HT-29 (cell line): ENCODE results near the gene TLNRD1. TPM values are rescaled to one million over a fixed set of nuclear protein-coding genes. Genes with fewer than 3 reads are reported as not detected.

Experiments used
- DNase-seq: peaks from one replicate; pipeline ENCODE4 v3.0.0-alpha.2; 2015; ENCODE audit warnings: low spot score
- total RNA-seq: library from RNA; depleted of rRNA; stranded (reverse); fragments of >200 nt; shearing (Covaris generic); gene quantifications from 2 replicates; pipeline ENCODE4 v1.2.3, GENCODE V29; 2014

Gene TLNRD1
- total RNA-seq, 1 experiment from 2014 or later, result 64.1 TPM

DNA sequence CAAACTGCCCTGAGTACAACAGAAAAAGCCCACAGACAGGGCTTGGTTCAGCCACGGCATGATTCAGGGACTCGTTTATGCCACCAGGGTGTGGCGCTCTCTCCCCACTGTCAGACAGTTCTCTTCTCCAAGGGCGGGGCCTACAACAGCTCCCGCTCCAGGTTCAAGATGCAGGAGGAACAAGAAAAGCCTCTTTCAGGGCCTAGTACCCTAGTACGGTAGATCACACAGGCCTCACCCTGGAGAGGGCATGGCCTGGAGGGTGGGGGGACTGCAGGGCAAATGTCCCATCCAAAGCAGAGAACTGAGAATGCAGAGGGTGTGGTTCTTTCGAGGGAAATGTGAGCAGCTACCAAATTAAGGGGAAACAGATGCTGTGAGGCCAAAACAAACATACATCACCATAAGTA, 23.1 kb upstream of the TLNRD1 start:
- peak; percentile 69 for DNase-seq

DNA sequence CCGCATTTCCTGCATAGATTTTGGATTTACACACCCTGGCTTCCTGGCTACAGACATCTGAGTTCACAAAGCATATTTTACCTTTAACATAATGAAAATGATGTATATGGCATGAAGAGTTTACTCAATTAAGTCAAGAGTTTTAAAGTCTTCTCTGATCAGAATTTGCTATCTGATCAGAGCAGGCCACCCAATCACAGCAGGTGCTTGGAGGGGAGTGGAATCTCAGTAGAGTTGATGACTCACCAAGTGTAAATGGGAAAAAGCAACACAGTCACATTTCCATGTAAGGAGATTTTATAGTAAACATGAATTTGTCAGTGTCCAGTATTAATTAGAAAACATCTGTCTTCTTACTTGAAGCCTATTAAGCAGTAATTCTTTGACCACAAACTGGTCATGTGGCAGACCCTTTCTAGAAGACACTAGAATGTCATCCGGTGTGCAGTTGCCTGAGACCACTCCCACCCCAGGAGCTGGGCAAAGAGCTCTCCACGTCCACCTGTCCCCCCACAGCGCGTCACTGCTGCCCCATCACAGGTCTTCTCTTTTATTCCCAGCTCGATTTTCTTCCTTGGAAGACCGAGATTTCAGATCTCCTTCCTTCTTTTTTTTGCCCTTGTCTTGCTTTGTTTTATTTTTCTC, 21.9 kb upstream of the TLNRD1 start:
- no peak for DNase-seq

DNA sequence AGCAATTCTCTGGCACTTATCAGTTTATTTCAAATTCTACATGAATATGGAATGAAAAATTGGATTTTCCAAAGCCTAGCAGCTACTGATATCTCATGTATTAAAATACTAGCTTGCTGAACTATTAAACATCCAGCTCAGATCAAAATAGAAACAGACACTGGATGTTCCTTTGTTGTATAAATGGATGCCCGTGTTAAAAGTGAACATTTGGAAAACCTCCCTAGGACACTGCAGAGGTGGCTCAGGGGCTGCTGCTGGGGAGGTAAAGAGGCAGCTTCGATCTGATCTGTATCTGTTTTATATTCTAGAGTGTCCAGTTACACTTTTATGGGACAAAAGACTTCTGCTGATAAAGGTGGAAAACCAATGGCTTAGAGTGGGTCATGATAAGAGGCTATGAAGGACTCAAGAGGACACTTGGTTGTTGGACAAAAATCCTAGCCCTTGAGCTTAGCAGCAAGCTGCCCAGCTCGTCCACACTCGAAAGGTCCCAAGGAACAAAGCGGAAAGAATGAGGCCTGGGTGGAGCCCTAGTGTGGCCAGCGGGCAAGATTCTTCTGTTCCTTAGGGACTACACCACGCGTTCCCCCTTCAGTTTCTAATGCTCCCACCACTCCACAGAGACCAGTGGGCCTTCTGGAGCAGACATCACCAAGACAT, 21.1 kb upstream of the TLNRD1 start:
- no peak for DNase-seq

DNA sequence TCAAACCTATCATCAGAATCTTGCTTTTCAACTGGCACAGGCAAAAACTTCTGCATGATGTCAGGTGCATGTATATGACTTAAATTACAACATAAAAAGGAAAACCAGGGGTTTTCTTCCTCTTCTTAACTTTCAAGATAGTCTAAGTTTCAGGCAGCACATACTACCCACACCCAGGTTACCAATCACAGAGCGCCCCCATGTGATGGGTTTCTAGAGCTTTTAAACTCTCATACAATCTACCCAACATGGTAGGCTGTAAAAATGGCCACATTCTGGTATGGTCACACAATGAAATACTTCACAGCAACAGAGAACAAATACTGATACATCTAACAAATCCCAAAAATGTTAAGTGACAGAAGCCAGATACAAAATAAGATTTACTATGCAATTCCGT, 18.5 kb upstream of the TLNRD1 start:
- no peak for DNase-seq

DNA sequence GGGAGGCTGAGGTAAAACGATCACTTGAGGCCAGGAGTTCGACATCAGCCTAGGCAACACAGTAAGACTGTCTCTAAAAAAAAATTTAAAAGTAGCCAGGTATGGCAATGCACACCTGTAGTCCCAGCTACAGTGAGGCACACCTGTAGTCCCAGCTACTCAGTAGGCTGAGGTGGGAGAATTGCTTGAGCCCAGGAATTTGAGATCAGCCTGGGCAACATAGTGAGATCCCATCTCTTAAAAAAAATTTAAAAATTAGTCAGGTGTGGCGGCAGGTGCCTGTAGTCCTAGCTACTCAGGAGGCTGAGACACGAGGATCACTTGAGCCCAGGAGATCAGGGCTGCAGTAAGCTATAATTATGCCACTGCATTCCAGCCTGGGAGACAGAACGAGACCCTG, 17.9 kb upstream of the TLNRD1 start:
- DNase-seq, result no peak

DNA sequence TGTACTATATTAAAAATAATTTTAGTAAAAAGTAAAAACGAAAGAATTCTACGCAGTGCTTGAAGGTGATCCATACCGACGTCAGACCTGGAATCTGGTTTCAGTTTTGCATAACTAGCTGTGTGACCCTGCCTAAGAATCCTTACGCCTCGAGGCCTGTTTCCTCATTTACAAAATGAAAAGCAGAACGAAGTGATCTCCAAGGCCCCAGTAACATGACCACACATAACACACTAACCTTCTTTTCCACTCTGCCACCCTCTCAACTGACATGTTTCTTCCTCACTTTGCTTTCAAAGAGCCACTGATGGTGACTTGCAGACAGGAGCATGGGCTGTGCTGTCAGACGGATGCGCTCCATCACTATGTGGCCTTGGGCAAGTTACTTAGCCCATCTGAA, 15.9 kb upstream of the TLNRD1 start:
- DNase-seq, result no peak

DNA sequence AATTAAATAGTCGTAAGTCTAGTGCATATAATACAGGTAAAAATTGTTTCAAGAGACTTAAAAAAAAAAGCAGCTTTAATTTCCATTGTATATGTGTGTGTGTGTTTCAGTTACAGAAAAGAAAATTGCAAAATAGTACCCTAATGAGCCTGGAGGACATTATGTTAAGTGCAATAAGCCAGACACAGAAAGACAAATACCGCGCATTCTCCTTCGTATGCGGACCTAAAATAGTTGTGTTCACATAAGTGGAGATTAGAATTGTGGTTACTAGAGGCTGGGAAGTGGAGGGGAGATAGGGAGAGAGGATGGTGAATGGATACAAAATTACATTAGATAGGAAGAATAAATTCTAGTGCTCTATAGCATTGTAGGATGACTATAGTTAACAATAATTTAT, 14.7 kb upstream of the TLNRD1 start:
- DNase-seq, result no peak

DNA sequence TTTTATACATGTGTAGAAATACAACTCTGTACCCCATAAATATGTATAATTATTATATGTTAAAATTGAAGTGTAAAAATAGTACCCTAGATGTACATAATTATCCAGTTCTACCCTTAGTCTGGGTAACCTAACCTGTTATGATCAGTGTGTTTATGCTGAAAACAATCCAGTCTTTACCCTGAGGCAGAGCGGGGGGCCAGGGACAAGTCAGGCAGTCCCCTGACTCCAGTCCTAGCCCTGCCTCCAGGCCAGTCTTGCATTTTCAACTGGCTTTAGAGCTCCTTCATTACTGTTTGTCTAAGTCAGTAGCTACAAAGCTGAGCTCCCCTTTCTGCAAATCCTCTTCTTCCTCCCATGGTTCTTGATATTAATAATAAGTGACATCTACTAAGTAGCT, 14.2 kb upstream of the TLNRD1 start:
- no peak for DNase-seq

DNA sequence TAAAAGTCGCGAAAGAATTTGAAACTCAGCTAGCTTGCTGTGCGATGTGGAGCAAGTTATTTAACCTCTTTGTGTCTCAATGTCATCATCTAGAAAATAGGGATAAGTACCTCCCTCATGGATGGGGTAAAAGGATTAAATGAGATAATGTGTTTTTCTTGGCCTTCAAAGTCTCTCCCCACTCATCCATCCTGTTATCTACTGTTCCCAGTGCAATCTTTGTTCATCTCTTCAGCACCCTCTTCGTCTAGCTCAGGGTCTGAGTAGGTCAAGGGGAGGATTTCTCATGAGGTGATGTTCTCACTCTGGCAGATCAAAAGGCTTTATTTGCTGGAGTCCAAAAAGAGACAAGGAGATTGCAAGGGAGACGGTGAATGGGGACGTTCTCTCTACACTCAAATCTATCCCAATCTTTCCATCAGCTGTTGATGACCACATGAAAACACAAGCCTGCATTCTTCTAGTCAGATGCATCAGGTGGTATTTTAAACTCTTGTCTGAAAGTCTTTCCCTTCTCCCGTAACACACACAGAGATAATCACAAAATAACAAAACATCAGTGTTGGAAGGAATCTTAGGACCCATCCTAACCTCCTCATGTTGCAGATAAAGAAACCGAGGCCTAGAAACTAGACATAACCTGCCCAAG, 12.5 kb upstream of the TLNRD1 start:
- no peak for DNase-seq

DNA sequence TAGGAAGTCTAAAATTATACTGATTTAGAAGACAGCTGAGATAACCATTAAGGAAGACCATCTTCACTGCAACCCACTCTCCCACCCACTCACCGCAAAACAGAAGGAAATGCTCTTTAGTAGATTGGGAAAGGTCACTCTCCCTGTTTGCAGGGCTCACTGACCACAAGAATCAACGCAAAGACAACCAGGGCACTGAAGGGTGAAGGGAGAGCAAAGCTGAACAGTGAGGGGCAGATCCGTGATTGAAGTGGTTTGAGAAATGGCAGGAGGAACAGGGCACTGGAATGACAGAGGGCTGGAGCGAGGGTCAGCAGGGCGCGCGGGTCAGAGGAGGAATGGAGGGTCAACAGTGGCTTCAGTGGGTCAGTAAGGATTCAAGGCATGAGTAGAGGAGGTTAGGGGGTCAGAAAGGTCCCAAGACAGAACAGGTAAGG, 11.6 kb upstream of the TLNRD1 start:
- DNase-seq, result no peak

DNA sequence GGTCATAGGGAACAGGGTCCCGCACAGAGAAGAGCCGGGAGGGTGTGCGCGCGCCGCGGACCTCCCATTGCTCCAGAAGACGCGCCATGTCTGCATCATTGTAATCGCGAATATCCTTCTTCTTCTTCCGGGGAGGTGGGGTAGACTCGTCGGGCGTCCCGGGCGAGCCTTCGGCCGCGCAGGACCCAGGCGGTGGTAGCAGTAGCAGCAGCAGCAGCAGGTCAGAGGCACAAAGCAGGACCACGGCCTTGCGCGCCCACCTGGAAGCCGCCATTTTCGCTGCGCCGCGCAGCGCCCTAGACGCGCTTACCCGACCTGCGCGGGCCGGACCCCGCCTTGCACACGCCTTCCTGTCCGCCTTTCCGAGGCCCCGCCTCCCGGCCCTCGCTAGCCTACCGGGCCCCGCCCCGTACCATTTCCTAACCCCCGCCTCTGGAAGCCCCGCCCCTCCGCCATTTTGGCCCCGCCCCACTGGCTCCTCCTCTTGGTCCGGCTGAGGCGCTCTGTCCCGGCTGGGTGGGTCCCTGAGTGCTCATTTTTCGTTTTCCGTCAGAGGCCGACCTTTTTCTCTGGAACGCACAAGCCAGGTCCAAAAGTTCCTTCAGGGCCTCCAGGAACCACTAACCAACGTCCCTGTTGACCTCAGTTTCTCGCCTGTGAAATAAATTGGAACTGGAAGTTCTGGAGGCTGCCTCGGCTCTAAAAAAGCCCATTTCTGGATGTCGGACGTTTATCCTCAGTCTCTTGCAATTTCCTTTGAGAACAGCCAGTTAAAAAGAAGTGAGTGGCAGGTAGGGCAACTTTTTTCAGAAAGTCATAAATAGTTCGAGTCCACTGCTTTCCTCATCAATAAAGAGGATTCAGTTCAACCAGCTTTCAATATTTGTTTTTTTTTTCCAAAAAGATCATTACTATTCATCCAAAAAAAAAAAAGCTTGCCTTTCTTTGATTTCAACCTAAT, 10.9 kb upstream of the TLNRD1 start, which contains the start of gene MESD:
Gene MESD, minus strand, starts transcription at position 302 of the 961 bp plus-strand sequence. Its CDS starts 28 bp downstream, at position 274.
- DNase-seq, result peak; percentile 98

DNA sequence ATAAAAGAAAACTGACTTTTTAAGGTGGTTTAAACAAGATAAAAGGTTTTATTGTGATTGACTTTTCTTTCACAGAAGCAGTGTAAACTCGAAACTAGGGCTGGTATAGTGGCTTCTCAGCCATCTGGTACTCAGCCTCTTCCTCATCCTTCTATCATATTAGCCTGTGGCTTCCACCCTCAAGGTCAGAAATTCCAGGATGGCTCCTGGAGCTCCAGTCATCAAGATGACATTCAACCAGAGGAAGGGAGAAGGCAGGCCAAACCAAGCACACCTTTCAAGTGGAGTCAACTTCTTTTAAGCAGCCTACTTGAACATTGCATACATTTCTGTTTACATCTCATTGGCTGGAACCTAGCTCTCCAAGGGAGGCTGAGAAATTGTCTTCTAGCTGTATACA, 9.8 kb upstream of the TLNRD1 start:
- DNase-seq, result no peak

DNA sequence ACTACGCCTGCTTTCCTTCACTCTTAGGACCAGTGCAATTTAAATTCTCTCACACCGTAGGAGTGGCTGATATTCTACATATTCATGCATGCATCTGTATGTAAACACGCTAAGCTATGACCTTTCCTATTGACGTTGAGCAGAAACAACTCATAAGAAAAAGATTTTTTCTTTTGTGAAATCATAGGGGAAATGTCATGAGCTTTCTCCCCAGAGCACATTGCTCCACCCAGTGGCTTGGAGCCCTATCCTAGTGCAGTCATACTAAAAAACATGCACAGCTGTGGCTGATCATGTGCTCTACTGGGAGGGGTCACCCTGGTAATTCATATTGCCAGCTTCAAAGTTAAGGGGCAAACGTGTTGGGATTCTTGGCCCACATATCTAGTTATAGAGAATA, 9.3 kb upstream of the TLNRD1 start:
- no peak for DNase-seq

DNA sequence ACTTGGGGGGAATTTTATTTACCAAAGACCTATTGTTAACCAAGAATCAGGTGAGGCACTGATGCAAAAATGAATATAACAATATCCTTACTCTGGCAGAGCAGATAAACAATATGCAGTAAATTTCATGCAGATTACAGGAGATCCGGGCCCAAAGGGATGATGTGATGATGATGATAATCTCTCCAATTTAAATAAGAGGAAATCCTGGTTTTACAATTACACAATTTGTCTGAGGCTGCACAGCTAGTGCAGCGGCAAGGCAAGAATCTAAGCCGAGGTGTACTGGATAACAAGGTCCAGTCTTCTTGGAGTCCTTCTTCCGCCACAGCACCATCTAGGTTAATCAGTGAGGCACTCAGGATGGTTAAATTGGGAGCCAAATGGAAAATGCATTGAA, 8.7 kb upstream of the TLNRD1 start:
- DNase-seq, result no peak

DNA sequence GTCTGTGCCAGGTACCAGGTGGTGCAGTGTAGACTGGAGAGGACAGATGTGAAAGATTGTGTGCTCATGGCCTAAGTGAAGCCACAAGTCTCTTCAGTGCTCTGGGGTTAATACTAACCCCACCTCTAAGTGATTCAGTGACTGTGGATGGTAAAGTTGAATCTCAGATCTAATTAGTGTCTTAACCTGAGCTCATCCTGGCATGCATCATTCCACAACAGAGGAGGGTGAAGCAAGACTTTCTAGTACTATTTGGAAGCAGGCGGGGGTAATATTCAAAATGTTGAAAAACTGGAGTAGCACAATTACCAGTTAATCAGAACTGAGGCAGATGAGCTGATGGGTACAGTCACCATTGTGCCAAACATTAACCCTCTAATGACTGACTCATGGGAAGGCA, 8.3 kb upstream of the TLNRD1 start:
- DNase-seq, result no peak

DNA sequence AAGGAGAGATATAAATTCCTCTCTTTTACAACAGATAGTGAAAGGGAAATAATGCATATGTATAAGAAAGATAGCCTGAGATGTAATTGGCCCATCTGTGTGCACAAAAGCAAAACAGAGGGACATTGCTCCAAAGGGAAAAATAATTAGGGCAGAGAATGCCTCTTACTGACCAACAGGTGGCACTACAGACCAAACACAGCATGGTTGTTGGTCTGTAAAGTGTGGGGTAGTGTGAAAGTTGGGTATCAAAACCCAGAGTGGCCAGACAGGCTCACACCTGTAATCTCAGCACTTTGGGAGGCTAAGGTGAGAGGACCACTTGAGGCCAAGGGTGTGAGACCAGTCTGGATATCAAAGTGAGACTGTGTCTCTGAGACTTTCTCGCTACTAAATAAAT, 4.5 kb upstream of the TLNRD1 start:
- peak; percentile 57 for DNase-seq

DNA sequence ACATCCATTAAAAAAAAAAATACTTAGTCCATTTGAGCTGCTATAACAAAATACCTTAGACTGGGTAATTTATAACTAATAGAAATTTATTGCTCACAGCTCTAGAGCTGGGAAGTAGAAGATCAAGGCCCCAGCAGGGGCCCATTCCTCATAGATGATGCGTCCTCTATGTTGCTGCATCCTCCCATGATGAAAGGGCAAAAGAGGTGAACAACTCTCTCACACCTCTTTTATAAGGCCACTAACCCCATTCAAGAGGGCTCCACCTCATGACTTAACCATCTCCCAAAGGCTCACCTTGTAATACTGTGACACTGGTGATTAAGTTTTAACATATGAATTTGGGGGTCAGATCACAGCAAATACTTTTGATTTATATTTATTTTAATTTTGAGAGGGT, 3.0 kb upstream of the TLNRD1 start:
- DNase-seq, result no peak

DNA sequence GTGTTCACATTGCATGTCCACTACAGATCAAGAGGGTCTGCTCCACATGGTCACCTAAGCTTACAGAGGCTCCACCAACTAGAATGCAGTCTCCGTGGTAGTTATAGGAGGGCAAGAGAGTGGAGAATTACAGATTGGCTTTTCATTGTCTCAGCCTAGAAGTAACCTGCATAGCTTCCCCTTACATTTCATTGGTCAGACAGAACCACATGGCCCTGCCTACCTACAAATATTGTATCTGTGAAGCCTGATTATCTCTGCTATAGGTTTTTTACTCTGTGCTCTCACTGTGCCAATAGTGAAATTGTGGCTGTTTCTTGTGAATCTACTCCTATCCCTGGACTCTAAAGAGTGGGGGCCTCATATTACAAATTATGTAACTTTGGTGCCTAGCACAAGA, 2.5 kb upstream of the TLNRD1 start:
- no peak for DNase-seq

DNA sequence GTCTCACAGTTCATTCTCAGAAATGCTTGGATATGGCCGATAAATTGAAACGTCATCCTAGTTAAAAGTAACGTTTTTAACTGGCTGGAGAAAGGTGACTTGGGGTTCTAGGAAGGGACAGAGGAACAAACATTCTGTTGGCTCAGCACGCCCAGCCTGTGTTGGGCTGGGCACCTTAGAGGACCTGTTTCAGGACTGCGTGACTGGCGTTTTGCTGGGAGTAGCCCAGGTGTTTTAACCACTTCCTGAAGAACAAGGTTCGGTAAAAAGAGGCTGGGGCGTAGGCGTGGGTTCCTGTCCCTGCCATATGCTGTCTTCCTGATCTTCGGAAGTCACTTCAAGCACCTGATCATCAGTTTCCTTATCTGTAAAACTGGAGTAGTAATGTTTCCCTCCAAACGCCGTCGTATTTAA, 1.1 kb upstream of the TLNRD1 start:
- peak; percentile 92 for DNase-seq

DNA sequence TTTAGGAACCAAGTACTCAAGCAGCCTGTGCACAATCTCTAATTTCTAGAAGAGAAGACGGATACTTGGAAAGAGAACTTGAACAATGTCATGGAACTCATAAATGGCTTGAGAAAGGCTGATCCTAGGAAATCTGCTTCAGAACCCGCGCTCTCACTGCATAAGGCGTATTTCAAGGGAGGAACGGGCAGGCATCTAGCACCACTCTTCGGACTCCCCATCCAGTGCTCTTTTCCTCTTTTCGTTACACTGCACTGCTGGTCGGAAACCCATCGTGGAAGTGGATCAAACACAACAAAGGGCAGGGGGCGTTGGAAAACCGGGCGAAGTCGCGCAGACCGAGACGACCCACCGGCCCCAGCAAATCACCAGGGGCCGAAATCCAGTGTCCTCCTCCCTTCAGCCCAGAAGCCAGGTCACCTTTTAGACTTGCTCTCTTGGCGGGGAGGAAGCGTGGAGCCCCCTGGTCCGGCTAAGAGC, 539 bp upstream of the TLNRD1 start:
- DNase-seq, result no peak

DNA sequence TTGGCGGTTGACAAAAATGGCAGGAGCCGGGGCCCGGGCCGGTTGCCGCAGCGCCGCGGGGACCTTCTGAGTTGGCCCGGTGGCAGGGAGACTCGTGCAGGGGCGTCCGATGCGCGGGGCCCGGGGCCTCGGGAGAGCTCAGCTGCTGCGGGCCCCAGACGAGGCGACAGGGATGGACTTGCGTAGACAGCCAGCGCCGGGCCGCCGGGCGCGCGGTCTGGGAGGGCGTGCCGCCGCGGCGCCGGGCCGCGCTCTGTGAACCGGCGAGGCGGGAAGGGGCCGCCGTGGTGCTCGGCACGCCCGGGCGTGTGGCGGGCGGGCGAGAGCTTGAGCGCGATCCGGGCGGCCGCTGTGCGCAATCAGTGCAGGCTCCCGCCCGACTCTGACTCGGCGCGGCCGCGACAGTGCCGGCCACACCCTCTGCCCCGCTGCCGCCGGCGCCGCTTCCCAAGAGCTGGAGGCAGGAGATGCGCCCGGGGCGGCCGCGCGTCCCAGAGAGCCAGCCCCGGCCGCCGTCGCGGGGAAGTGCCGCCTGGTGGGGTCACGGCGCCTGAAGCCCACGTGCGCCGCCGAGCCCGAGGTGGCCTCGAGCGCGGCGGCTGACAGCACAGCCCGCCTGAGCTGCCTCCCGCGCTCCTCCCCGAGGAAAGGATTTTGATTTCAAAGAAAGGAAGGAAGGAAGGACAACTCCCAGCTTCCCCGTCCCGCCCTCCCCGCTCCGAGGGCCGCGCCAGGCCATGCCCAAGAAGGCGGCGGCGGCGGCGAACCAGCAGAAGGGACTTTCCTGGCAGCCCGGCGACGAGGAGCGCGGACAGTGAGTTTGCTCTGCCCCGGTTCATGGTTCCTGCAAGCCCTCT, 657 bp downstream of the TLNRD1 start:
- DNase-seq, result peak; percentile 62
